Tongue (tissue), 2 donors: ENCODE data around the gene ZBTB47. TPM values are rescaled to one million over a fixed set of nuclear protein-coding genes. Genes with fewer than 3 reads are reported as not detected.

Source experiments
- DNase-seq: peaks from one replicate; pipeline ENCODE4 v3.0.0-alpha.2; 2015
- total RNA-seq: library from RNA; depleted of rRNA; stranded (reverse); fragments of >200 nt; gene quantifications from one replicate; pipeline ENCODE4 v1.2.3, GENCODE V29; 2014

ZBTB47 gene
- total RNA-seq, 1 donor from 2014 or later: 41.5 TPM

- no peak for DNase-seq
These were observed 46.0 kb downstream of the ZBTB47 start for GRCh38 chr3:42699511-42699971.

GRCh38 chr3:42700366-42701288 lies 47.1 kb downstream of the ZBTB47 start:
- no peak for DNase-seq

GRCh38 chr3:42701371-42702065 lies 48.0 kb downstream of the ZBTB47 start:
- peak; percentile 89 for DNase-seq

GRCh38 chr3:42702066-42702951 lies 48.8 kb downstream of the ZBTB47 start, which contains the start of gene HHATL:
TSS of gene HHATL (minus strand) at chr3:42702798. CDS start at chr3:42700826, 1,972 bp downstream.
- peak; percentile 78 for DNase-seq

GRCh38 chr3:42702982-42703694 lies 49.6 kb downstream of the ZBTB47 start:
- DNase-seq: no peak

GRCh38 chr3:42703695-42704025 lies 50.2 kb downstream of the ZBTB47 start:
- no peak for DNase-seq

GRCh38 chr3:42704136-42704841 lies 50.8 kb downstream of the ZBTB47 start:
- DNase-seq: no peak

GRCh38 chr3:42705058-42705767 lies 51.7 kb downstream of the ZBTB47 start:
- DNase-seq: no peak

GRCh38 chr3:42705962-42706585 lies 52.6 kb downstream of the ZBTB47 start:
- no peak for DNase-seq

GRCh38 chr3:42706721-42707619 lies 53.5 kb downstream of the ZBTB47 start:
- no peak for DNase-seq

- no peak for DNase-seq
These were observed 54.3 kb downstream of the ZBTB47 start for GRCh38 chr3:42707620-42708355.

- no peak for DNase-seq
These were observed 55.2 kb downstream of the ZBTB47 start for GRCh38 chr3:42708611-42709151.

GRCh38 chr3:42709621-42710020 lies 56.1 kb downstream of the ZBTB47 start:
- DNase-seq: no peak

- DNase-seq: no peak
These were observed 57.0 kb downstream of the ZBTB47 start for GRCh38 chr3:42710323-42711021.

GRCh38 chr3:42711491-42712343 lies 58.2 kb downstream of the ZBTB47 start:
- DNase-seq: no peak

GRCh38 chr3:42712344-42712648 lies 58.8 kb downstream of the ZBTB47 start:
- DNase-seq: no peak
